Measurements from ENCODE around the gene PRKX.

DNA sequence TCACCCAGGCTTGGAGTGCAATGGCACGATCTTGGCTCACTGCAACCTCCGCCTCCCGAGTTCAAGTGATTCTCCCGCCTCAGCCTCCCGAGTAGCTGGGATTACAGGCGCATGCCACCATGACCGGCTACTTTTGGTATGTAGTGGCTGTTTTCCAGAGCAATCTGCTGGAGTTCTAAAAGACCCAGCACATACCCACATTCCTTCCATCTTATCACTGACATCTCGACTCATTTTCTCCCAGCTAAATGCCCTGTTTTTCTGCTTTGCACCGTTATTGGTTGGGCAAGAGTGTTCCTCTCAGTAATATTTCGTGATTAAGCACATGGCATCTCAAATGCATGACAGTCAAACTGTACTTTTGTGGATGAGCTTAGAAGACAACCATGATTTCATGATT lies 53.7 kb downstream of the PRKX start:
- TF ChIP-seq, protein P1, sequence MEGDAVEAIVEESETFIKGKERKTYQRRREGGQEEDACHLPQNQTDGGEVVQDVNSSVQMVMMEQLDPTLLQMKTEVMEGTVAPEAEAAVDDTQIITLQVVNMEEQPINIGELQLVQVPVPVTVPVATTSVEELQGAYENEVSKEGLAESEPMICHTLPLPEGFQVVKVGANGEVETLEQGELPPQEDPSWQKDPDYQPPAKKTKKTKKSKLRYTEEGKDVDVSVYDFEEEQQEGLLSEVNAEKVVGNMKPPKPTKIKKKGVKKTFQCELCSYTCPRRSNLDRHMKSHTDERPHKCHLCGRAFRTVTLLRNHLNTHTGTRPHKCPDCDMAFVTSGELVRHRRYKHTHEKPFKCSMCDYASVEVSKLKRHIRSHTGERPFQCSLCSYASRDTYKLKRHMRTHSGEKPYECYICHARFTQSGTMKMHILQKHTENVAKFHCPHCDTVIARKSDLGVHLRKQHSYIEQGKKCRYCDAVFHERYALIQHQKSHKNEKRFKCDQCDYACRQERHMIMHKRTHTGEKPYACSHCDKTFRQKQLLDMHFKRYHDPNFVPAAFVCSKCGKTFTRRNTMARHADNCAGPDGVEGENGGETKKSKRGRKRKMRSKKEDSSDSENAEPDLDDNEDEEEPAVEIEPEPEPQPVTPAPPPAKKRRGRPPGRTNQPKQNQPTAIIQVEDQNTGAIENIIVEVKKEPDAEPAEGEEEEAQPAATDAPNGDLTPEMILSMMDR (IDR thresholded peaks at IDR 0.05) = no peak
- TF ChIP-seq POLR2A (IDR thresholded peaks at IDR 0.05) = no peak
